HCT116 (cell line): ENCODE data around the gene PRDM2. TPM values are rescaled to one million over a fixed set of nuclear protein-coding genes. Genes with fewer than 3 reads are reported as not detected.
A peak's percentile ranks its signal among the peaks of the same experiment; 100 is the strongest.

ENCODE experiments used
- ATAC-seq: fragments of 200-7000 bp; cut with Tn5 transposase; 2 replicates; pipeline ENCODE4 v1.9.1; 2020; ENCODE audit warnings: mild to moderate bottlenecking, moderate library complexity
- BruUV-seq: library from RNA; stranded (reverse); fragments of 400-500 nt; replicated peaks from 2 replicates; lab custom pipeline; 2021; lab: Mats Ljungman, UMichigan
- CTCF ChIA-PET: fragments of 300-600 bp; sonication (Branson Sonifier 250); formaldehyde crosslinking; loops from one replicate; lab custom pipeline; 2021; ENCODE audit warnings: antibody characterized with exemption; lab: Charles Lee
- POLR2A ChIA-PET: fragments of 300-600, 350-600 bp; sonication (Branson Sonifier 250); formaldehyde crosslinking; loops from one replicate; lab custom pipeline; 2021; ENCODE audit warnings: antibody characterized with exemption; lab: Charles Lee
- RAD21 ChIA-PET, 2 experiments: fragments of 300-600 bp; sonication (Branson Sonifier 250); formaldehyde crosslinking; loops; one replicate each; lab custom pipeline; 2023; ENCODE audit warnings: low total read pairs in 2 of 2; ENCODE audit not compliant: uncharacterized antibody in 2 of 2, unreplicated experiment in 2 of 2, low non-redundant PET in 1 of 2; lab: Charles Lee
- DNase-seq: peaks from one replicate; pipeline ENCODE4 v3.0.0-alpha.2; 2010; ENCODE audit warnings: low read depth, low spot score
- H2AFZ ChIP-seq: fragments of 200-600 bp; shearing (Covaris generic), sonication (generic); 2 replicates; pipeline ENCODE4 v1.6.1; 2017; ENCODE audit warnings: low read depth, mixed run types, mixed read lengths, antibody characterized with exemption, low read length; ENCODE audit not compliant: poor library complexity, severe bottlenecking
- H3K27ac ChIP-seq: 2 replicates; pipeline ENCODE4 v1.5.1; 2012; ENCODE audit warnings: low read depth, low read length
- H3K27me3 ChIP-seq: fragments of 200-600 bp; sonication (generic); 2 replicates; pipeline ENCODE4 v1.6.1; 2016; ENCODE audit warnings: mixed run types, low read length, mixed read lengths; ENCODE audit not compliant: insufficient read depth
- H3K36me3 ChIP-seq, 2 experiments: fragments of 200-500 bp in 1 of 2; fragments of 200-600 bp in 1 of 2; sonication (Bioruptor generic) in 1 of 2; sonication (generic) in 1 of 2; 2 replicates each; pipeline versions ENCODE4 v1.5.1 to v1.6.1; 2014 to 2016; ENCODE audit warnings: low read length in 2 of 2, inconsistent platforms in 1 of 2, mixed read lengths in 1 of 2, mixed run types in 1 of 2; ENCODE audit not compliant: insufficient read depth in 2 of 2, control insufficient read depth in 1 of 2
- H3K4me1 ChIP-seq, 2 experiments: fragments of 200-600 bp in 1 of 2; sonication (generic) in 1 of 2; 2 replicates each; pipeline versions ENCODE4 v1.5.1 to v1.6.1; 2012 to 2017; ENCODE audit warnings: low read length in 2 of 2, inconsistent platforms in 1 of 2, mild to moderate bottlenecking in 1 of 2, mixed read lengths in 1 of 2, mixed run types in 1 of 2, moderate library complexity in 1 of 2; ENCODE audit not compliant: insufficient read depth in 2 of 2, control insufficient read depth in 1 of 2
- H3K4me2 ChIP-seq: fragments of 200-600 bp; sonication (generic); 2 replicates; pipeline ENCODE4 v1.6.1; 2017; ENCODE audit warnings: mixed run types, low read length, mixed read lengths
- H3K4me3 ChIP-seq, 2 experiments: fragments of 200-600 bp in 1 of 2; sonication (generic) in 1 of 2; replicated peaks in 1 of 2; 2 replicates each; pipeline ENCODE4 v1.5.1; 2011 to 2016; ENCODE audit warnings: low read length in 2 of 2, control low read depth in 1 of 2, low read depth in 1 of 2, mild to moderate bottlenecking in 1 of 2, mixed read lengths in 1 of 2, mixed run types in 1 of 2
- H3K79me2 ChIP-seq: fragments of 200-600 bp; sonication (generic); 2 replicates; pipeline ENCODE4 v1.6.1; 2017; ENCODE audit warnings: mild to moderate bottlenecking, mixed run types, low read length, moderate library complexity, mixed read lengths; ENCODE audit not compliant: insufficient read depth
- H3K9ac ChIP-seq: fragments of 200-600 bp; sonication (generic); 2 replicates; pipeline ENCODE4 v1.6.1; 2016; ENCODE audit warnings: low read length, mixed read lengths
- H3K9me2 ChIP-seq: fragments of 200-600 bp; sonication (generic), shearing (Covaris generic); 2 replicates; pipeline ENCODE4 v1.6.1; 2017; ENCODE audit warnings: mixed run types, mild to moderate bottlenecking, moderate library complexity; ENCODE audit not compliant: insufficient read depth
- H3K9me3 ChIP-seq, 2 experiments: fragments of 200-500 bp in 1 of 2; fragments of 200-600 bp in 1 of 2; sonication (Bioruptor generic) in 1 of 2; sonication (generic) in 1 of 2; 2 replicates each; pipeline ENCODE4 v1.6.1; 2014 to 2017; ENCODE audit warnings: low read length in 2 of 2, mixed read lengths in 2 of 2, inconsistent platforms in 1 of 2, low read depth in 1 of 2, mild to moderate bottlenecking in 1 of 2, mixed run types in 1 of 2, moderate library complexity in 1 of 2; ENCODE audit not compliant: control insufficient read depth in 1 of 2, insufficient read depth in 1 of 2
- H4K20me1 ChIP-seq: fragments of 200-600 bp; sonication (generic), shearing (Covaris generic); 2 replicates; pipeline ENCODE4 v1.6.1; 2017; ENCODE audit warnings: mixed run types, mild to moderate bottlenecking, moderate library complexity; ENCODE audit not compliant: insufficient read depth
- CEBPB ChIP-seq: IDR thresholded peaks from 2 replicates; pipeline ENCODE4 v1.6.1; 2012; ENCODE audit warnings: low read depth
- EGR1 ChIP-seq: IDR thresholded peaks from 2 replicates; pipeline ENCODE4 v1.6.1; 2012; ENCODE audit warnings: low read depth
- ELF1 ChIP-seq: IDR thresholded peaks from 2 replicates; pipeline ENCODE4 v1.6.1; 2012; ENCODE audit warnings: low read depth, borderline replicate concordance
- EZH2 ChIP-seq: fragments of 200-600 bp; sonication (generic); IDR thresholded peaks from 2 replicates; pipeline ENCODE4 v1.6.1; 2017; ENCODE audit warnings: antibody characterized with exemption, mixed run types
- FOSL1 ChIP-seq: IDR thresholded peaks from 2 replicates; pipeline ENCODE4 v1.6.1; 2012; ENCODE audit warnings: low read depth
- JUND ChIP-seq: IDR thresholded peaks from 2 replicates; pipeline ENCODE4 v1.6.1; 2012
- POLR2A ChIP-seq: IDR thresholded peaks from 2 replicates; pipeline ENCODE4 v1.7.0; 2011; ENCODE audit warnings: borderline replicate concordance; ENCODE audit not compliant: insufficient read depth, insufficient read length; ENCODE audit errors: extremely low read depth
- RAD21 ChIP-seq: IDR thresholded peaks from 2 replicates; pipeline ENCODE4 v1.6.1; 2012; ENCODE audit warnings: low read depth, mild to moderate bottlenecking
- REST ChIP-seq: IDR thresholded peaks from 2 replicates; pipeline ENCODE4 v1.6.1; 2012; ENCODE audit warnings: low read depth
- SIN3A ChIP-seq: IDR thresholded peaks from 2 replicates; pipeline ENCODE4 v1.6.1; 2012; ENCODE audit warnings: low read depth
- SP1 ChIP-seq: IDR thresholded peaks from 2 replicates; pipeline ENCODE4 v1.6.1; 2012; ENCODE audit warnings: low read depth
- SRF ChIP-seq: IDR thresholded peaks from 2 replicates; pipeline ENCODE4 v1.6.1; 2012; ENCODE audit warnings: low read depth
- TCF7L2 ChIP-seq: IDR thresholded peaks from 2 replicates; pipeline ENCODE4 v1.7.0; 2011; ENCODE audit warnings: borderline replicate concordance, inconsistent platforms; ENCODE audit not compliant: insufficient read depth, insufficient read length; ENCODE audit errors: extremely low read depth
- YY1 ChIP-seq: IDR thresholded peaks from 2 replicates; pipeline ENCODE4 v1.6.1; 2011; ENCODE audit warnings: low read length, low read depth, moderate library complexity, mild to moderate bottlenecking; ENCODE audit not compliant: insufficient replicate concordance; ENCODE audit errors: extremely low read depth
- ZFX ChIP-seq: fragments of 450-650 bp; IDR thresholded peaks from 2 replicates; pipeline ENCODE4 v1.6.1; 2017
- intact Hi-C: fragments of 100-400 bp; cut with micrococcal nuclease; formaldehyde crosslinking; loops from 2 replicates; pipeline ENCODE4 v1.10.0; 2022
- total RNA-seq: library from RNA; stranded (reverse); gene quantifications from one replicate; pipeline ENCODE4 v1.2.1, GENCODE V29; 2021; ENCODE audit not compliant: unreplicated experiment
- TF ChIP-seq, protein P1 (sequence below): IDR thresholded peaks from 2 replicates; pipeline ENCODE4 v1.6.1; 2012
- TF ChIP-seq, protein P2 (sequence below): IDR thresholded peaks from 2 replicates; pipeline ENCODE4 v1.6.1; 2011; ENCODE audit warnings: mild to moderate bottlenecking, low read length, moderate library complexity; ENCODE audit not compliant: insufficient replicate concordance; ENCODE audit errors: extremely low read depth

PRDM2 gene
- total RNA-seq, 1 experiment from 2014 or later: 17.3 TPM

- Histone ChIP-seq H3K4me3 (no peak overlapping the region), H3K9me3 (no peaks in the 10 kb centered on the region), H4K20me1 (peaks cover 21% of the 10 kb centered on the region; the same call in 1 of the 2 replicates), H3K9me2 (no peaks in the 10 kb centered on the region), H3K9ac (no peak overlapping the region), H2AFZ (no peak overlapping the region), H3K27ac (no peak overlapping the region), H3K27me3 (no peaks in the 10 kb centered on the region), H3K4me2 (0 out of 2 replicates have a peak overlapping the region, but pooled peaks have one; percentile 1), H3K79me2 (peaks cover 98% of the 10 kb centered on the region), H3K36me3 (no peaks in the 10 kb centered on the region), H3K4me1 (peaks cover 49 to 55% of the 10 kb centered on the region in 2 experiments)
- intact Hi-C loops: no loop called here
- no TSS peak for BruUV-seq
- ChIA-PET POLR2A (no interaction called here), RAD21 (no interaction called here), CTCF (no interaction called here)
- ATAC-seq (no peak), DNase-seq (no peak)
- TF ChIP-seq ZFX (no peak), RAD21 (no peak), CEBPB (no peak), ELF1 (no peak), EGR1 (no peak), YY1 (no peak), POLR2A (no peak), TCF7L2 (no peak), JUND (no peak), SP1 (no peak), EZH2 (no peak), SRF (no peak), REST (no peak), SIN3A (no peak), FOSL1 (no peak)
- TF ChIP-seq, protein P1, sequence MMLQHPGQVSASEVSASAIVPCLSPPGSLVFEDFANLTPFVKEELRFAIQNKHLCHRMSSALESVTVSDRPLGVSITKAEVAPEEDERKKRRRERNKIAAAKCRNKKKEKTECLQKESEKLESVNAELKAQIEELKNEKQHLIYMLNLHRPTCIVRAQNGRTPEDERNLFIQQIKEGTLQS: no peak
- TF ChIP-seq, protein P2, sequence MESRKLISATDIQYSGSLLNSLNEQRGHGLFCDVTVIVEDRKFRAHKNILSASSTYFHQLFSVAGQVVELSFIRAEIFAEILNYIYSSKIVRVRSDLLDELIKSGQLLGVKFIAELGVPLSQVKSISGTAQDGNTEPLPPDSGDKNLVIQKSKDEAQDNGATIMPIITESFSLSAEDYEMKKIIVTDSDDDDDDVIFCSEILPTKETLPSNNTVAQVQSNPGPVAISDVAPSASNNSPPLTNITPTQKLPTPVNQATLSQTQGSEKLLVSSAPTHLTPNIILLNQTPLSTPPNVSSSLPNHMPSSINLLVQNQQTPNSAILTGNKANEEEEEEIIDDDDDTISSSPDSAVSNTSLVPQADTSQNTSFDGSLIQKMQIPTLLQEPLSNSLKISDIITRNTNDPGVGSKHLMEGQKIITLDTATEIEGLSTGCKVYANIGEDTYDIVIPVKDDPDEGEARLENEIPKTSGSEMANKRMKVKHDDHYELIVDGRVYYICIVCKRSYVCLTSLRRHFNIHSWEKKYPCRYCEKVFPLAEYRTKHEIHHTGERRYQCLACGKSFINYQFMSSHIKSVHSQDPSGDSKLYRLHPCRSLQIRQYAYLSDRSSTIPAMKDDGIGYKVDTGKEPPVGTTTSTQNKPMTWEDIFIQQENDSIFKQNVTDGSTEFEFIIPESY: no peak
Observed at GRCh38 chr1:13763991-13764390, 64.0 kb downstream of the PRDM2 start.
